HL-60/S4 (cell line): ENCODE measurements around the gene SIK3.

Source experiments
- in situ Hi-C: fragments of 300-500 bp; cut with MboI; formaldehyde crosslinking; loops from 2 replicates; pipeline ENCODE4 v1.14.3; 2022; ENCODE audit warnings: low sequenced_read_pairs

The SIK3 gene

GRCh38 chr11:116871248-116871647 is 227.0 kb downstream of the SIK3 start:
- in situ Hi-C loops = loop anchor here (10.0 kb wide), 1 partner anchor 234 kb away; no protein-coding TSS in a partner anchor

DNA sequence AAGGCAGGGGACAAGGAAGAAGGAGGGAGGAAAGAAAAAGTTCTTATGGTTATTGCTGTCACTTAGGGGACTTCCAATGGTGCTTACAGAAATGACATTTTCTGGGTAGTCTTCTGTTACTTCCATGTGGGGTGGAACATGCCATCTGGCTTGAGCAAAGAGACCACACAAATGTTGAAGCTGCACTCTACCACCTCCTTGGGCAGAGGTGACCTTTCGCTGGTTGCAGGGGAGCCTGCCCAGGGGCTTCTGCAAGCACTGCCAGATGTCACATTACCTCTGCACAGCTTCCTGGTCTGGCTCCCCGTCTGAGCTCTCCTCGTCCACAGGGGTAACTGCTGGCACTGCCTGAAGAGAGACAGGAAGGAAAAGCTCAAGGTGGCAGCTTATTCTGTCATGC is 228.2 kb downstream of the SIK3 start:
- in situ Hi-C loops = loop anchor here (10.0 kb wide), 1 partner anchor 235 kb away; no protein-coding TSS in a partner anchor

- in situ Hi-C loops = loop anchor here (10.0 kb wide), 1 partner anchor 235 kb away; no protein-coding TSS in a partner anchor
These were observed 228.6 kb downstream of the SIK3 start for GRCh38 chr11:116869610-116870009.

GRCh38 chr11:116868066-116868465 is 230.2 kb downstream of the SIK3 start:
- in situ Hi-C loops = no loop called here

DNA sequence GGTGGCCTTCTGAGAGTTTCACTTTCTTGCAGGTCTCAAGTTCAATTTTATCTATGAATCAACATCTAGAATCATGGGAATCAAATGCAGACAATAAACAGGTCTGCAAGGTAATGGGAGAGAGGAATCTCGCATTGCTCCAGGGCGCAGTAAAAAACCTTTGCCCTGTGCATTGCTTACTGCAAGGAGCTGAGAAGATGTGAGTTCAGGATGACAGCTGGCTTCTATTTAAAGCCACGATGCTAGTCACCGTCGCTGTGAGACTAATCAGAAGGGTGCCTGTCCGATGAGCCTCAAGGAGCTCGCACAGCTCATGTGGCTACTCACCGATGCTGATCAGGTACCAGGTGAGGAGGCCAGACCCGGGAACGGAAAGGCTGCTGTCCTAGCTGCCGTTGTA is 230.6 kb downstream of the SIK3 start:
- in situ Hi-C loops = no loop called here

DNA sequence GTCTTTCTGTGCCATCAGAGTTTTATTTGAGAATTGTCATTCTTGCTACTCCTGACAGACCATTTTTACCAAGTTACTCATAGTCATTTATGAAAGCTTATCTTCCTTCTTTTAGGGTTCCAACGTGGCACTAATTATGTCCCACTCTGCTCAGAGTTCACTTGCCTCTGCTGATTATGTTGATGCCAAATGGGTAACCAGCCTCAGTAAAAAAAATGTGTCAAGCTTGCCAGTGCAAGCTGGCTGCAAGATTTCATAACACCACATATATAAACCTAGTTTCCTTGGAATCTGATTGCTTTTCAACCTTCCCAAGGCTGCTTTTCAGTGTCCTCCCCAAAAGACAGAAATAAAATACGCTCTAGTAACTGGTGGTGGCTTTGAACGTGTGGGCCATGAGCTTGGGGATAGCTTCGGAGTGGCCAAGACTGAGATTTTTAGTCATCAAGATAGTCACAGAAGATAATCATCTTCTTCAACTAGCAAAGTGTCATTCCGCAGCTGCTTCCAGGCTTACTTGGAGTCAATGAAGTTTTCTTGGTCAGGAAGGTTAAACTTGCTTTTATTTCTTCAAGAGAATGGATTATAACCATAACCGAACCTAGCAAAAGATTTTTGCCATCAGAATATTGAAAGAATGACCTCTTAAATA is 231.3 kb downstream of the SIK3 start:
- in situ Hi-C loops = no loop called here

GRCh38 chr11:116865696-116866095 is 232.5 kb downstream of the SIK3 start:
- in situ Hi-C loops = no loop called here

DNA sequence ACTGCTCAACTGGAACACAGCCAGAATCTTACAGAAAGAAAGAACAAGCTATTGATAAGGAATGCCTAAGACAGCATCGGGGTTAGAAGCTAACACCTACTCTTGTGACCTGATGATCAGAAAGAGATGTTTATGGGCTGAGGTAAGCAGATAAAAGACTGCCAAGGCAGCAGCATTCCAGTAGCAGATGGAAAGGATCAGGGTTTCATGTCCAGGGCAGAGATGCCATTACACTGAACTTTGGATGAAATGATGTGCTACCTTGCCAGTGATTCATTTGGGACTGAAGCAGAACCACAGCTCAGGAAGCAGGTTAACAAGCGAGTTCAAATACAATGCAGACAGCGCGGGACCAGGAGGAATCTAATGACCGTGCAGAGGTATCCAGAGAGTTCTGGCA is 233.7 kb downstream of the SIK3 start:
- in situ Hi-C loops = no loop called here

DNA sequence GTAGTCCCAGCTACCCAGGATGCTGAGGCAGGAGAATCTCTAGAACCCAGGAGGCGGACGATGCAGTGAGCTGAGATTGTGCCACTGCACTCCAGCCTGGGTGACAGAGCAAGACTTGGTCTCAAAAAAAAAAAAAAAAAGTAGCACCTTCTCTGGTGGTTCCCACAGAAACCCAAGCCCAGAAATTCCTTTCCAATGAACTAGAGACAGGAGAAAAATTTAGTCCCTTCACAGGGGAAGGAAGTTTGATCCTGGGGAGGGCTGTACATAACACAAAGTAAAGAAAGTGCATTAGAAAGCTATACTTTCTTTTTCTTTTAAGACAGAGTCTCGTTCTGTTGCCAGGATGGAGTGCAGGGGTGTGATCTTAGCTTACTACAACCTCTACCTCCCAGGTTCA is 235.3 kb downstream of the SIK3 start:
- in situ Hi-C loops = no loop called here

GRCh38 chr11:116862185-116862584 is 236.0 kb downstream of the SIK3 start:
- in situ Hi-C loops = no loop called here

GRCh38 chr11:116861539-116861938 is 236.7 kb downstream of the SIK3 start:
- in situ Hi-C loops = no loop called here

GRCh38 chr11:116860303-116860702 is 237.9 kb downstream of the SIK3 start:
- in situ Hi-C loops = no loop called here

- in situ Hi-C loops = no loop called here
These were observed 239.1 kb downstream of the SIK3 start for GRCh38 chr11:116859175-116859574.

DNA sequence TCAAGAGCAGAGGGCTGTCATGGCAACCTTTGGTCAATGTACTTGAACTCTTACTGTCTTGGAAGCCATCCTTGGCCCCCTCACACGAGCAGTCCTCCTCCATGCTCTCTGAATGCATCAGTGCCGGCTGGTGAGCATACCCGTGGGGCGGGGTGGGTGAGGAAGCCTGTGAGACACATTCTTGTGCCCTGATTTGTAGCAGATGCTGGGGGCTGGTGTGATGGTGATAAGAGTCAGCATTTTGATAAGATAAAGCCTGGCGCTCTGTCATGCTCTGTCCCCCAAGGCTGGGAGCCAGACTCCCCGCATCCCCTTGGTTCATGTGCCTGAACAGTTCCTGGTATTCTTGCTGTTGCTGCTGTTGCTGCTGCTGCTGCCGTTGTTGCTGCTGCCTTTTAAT is 240.3 kb downstream of the SIK3 start:
- in situ Hi-C loops = no loop called here

DNA sequence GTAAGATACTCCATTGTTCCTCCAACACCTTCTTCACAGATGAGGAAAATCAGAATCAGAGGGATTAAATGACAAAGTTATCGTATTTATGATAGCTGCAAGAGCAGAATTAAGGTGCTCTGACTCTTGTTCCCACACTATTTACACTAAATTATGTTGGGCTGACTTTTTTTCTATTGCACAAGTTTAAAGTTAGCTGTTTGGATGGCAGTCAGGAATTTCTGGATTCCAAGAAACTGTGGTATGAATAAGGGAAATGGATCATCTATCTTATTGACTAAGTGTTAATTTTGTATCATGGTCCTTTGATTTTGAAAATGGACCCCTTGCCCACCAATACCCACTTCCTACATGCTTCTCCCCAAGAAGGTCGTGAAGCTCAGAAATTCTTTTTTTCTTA is 240.9 kb downstream of the SIK3 start:
- in situ Hi-C loops = no loop called here

GRCh38 chr11:116856423-116856822 is 241.8 kb downstream of the SIK3 start:
- in situ Hi-C loops = no loop called here

DNA sequence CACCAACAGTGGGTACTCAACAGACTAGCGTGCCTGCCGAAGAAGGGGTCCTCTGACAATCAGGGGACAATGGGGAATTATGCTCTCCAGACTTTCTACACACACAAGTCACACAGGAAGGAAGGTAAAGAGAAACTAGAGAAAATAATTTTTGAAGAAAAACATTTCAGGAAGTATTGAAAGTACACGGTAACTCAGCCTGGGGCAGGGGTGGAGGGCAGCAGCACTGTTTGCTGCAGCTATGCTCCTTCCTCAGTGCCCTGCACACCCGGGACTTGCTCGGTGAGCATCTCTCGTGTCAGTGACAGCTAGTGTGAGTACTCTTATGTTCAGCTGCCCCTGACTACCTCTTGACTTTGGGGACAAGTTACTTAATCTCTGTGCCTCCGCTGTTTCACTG is 242.8 kb downstream of the SIK3 start:
- in situ Hi-C loops = no loop called here

DNA sequence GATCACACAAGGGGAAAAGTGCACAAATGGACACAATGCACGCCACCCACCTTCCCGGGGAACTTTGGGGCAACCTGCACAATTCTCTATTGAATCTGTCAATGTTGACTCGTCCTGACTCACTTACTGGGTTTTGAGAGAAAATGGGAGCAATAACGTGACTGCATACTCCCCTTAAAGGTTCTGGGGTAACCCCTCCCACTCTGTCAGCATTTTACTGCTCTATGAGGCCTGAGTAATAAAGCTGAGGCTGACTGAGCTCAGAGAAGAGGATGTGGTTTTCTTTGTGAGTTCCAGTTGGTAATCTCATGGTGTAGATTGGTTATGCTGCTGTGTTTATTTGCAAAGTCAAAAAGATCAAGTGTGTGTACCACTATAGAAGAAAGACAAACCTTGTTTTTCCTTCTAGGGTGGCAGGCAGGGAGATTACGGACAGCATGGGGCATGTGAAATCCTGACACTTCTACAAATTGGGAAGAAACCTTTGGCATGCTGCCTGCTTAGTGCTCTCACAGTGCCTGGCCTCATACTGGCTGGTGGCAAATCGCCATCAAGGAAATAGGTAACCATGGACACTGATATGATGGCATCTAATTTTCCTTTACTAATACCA is 244.7 kb downstream of the SIK3 start:
- in situ Hi-C loops = no loop called here

DNA sequence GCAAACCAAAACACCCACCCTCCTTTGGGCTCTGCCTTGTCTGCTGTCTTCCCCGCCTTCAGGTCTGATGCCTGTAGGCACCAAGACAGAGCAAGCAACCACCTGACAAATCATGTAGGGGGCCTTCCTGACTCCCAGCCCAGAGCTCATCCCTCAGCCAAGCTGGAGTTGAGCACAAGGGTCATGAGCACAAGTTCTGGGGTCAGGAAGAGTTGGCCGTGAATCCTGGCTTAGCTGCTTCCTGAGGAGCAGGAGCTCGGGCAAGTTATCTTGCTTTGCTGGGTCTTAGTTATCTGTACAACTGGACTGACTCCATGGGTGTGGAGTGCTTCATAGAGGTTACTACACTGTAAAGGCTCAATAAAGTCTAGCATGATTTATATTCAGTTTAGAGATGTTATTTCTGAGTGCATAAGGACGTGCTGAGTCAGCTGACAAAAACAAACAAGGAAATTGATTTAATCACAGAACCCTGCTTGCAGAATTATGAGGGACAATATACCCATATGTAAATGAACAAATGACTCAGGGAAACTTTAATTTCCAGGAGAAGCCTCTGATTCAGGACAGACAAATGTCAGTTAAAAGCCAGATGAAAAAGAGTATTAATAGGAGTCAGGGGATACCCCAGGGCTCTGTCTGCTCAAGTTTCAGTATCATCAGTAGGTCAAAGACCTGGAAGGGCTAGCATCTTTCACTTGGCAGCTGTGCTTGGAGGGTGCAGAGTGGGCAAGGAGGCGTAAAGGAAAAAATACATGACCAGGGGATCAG is 245.8 kb downstream of the SIK3 start:
- in situ Hi-C loops = no loop called here

- in situ Hi-C loops = no loop called here
These were observed 246.6 kb downstream of the SIK3 start for GRCh38 chr11:116851626-116852025.

DNA sequence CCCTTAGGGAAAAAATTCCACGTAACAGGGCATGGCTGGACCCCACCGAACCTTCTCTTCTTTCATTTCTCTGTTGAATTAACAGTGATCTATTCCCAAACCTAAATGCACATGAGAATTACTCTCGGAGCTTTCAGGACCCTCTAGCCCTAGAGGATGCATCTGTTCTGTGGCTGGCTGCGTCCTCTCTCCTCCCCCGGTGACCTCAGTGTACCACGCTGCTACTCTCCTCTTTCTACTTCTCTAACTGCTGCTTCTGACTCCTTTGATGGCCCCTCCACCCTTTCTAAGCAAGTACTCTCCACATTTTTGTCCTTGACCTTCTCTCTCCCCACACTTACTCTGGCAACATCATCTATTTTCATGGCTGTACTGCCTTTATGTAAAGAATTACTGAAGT is 248.7 kb downstream of the SIK3 start:
- in situ Hi-C loops = no loop called here

GRCh38 chr11:116849060-116849459 is 249.2 kb downstream of the SIK3 start:
- in situ Hi-C loops = no loop called here
